ENCODE measurements around the gene PNPLA3. TPM values are rescaled to one million over a fixed set of nuclear protein-coding genes. Genes with fewer than 3 reads are reported as not detected.

The PNPLA3 gene
- total RNA-seq, 3 donors from 2014 or later (not counting 1 experiment from before 2014, with no cell fraction given), result 0.53 to 0.54 TPM; not detected in 1

DNA sequence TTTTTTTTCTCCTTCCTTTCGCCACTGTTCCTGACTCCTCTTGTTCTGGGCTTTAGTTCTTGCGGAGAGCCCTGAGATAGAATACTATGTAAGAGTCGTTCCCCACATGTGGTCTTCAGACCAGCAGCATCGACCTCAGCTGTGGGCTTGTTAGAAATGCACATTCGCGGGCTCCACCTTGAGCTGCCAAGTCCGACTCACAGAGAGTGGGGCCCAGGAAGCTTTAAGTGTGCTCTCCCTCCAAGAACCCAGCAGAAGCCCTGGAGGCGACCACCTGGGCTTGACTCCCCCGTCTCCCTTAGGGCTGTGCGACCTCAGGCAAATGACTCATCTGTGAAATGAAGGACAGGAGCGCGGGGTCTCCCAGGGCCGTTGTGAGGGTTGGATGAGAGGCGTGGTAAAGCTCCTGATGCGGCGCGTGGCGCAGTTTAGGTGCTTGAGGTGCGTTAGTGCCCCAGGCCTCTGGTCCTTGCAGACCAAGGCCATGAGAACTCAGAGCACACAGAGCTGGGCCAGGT is 50.5 kb downstream of the PNPLA3 start:
- DNase-seq (no peak), ATAC-seq (no peak)
- H3K27me3 Mint-ChIP-seq (ENCODE audit: low read depth in 2 of 2), result no peaks in the 10 kb centered on the region
- peaks cover 6 to 7% of the 10 kb centered on the region in 2 donors for H3K4me1 Mint-ChIP-seq
- Histone ChIP-seq H3K36me3 (ENCODE audit: control insufficient read depth, insufficient read depth, low read length) (peaks cover 73% of the 10 kb centered on the region), H3K27ac (ENCODE audit: low read length) (no peak overlapping the region), H3K27me3 (ENCODE audit: control insufficient read depth, insufficient read depth, low read length) (no peaks in the 10 kb centered on the region), H3K9me3 (ENCODE audit: control insufficient read depth, insufficient read depth, low read length) (no peaks in the 10 kb centered on the region), H3K4me1 (ENCODE audit: control insufficient read depth, insufficient read depth, low read length) (peaks cover 4% of the 10 kb centered on the region), H3K4me3 (ENCODE audit: low read length) (no peak overlapping the region)
- H3K4me3 Mint-ChIP-seq, result no peak overlapping the region
- 95% methylated on average over 19 of the region's 19 CpGs for WGBS (ENCODE audit: insufficient coverage)
- H3K36me3 Mint-ChIP-seq, result peaks cover 8% of the 10 kb centered on the region
- intact Hi-C loops (cut with micrococcal nuclease), result no loop called here
- TF ChIP-seq, protein P1, sequence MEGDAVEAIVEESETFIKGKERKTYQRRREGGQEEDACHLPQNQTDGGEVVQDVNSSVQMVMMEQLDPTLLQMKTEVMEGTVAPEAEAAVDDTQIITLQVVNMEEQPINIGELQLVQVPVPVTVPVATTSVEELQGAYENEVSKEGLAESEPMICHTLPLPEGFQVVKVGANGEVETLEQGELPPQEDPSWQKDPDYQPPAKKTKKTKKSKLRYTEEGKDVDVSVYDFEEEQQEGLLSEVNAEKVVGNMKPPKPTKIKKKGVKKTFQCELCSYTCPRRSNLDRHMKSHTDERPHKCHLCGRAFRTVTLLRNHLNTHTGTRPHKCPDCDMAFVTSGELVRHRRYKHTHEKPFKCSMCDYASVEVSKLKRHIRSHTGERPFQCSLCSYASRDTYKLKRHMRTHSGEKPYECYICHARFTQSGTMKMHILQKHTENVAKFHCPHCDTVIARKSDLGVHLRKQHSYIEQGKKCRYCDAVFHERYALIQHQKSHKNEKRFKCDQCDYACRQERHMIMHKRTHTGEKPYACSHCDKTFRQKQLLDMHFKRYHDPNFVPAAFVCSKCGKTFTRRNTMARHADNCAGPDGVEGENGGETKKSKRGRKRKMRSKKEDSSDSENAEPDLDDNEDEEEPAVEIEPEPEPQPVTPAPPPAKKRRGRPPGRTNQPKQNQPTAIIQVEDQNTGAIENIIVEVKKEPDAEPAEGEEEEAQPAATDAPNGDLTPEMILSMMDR (IDR thresholded peaks at IDR 0.05), result no peak
- H3K27ac Mint-ChIP-seq, result no peak overlapping the region
- no peaks in the 10 kb centered on the region for H3K9me3 Mint-ChIP-seq

DNA sequence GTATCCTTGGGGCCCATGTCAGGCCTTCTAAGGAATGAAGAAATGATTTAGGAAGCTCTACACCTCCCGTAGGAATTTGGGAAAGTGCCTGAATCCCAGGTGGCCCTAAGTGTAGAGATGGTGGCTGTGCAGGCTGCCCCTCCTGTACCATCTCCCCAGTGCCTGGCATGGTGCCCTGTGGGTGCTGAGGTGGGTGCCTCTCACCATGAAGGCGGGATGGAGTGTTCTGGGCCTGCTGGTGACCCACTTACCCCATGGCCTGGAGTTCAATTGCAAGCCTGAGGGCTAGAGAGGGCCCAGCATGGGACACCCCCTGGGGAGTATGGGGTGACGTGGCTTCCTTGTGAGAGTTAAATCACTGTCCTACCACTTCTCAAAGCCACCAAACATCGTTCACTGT is 51.4 kb downstream of the PNPLA3 start:
- H3K9me3 ChIP-seq (ENCODE audit: control insufficient read depth, insufficient read depth, low read length), result no peaks in the 10 kb centered on the region
- Mint-ChIP-seq H3K9me3 (no peaks in the 10 kb centered on the region), H3K27ac (no peak overlapping the region), H3K36me3 (peaks cover 8% of the 10 kb centered on the region), H3K4me1 (peaks cover 0 to 6% of the 10 kb centered on the region in 2 donors), H3K27me3 (ENCODE audit: low read depth in 2 of 2) (no peaks in the 10 kb centered on the region), H3K4me3 (no peak overlapping the region)
- TF ChIP-seq, protein P1 (IDR thresholded peaks at IDR 0.05), result no peak
- H3K27me3 ChIP-seq (ENCODE audit: control insufficient read depth, insufficient read depth, low read length), result no peaks in the 10 kb centered on the region
- H3K36me3 ChIP-seq (ENCODE audit: control insufficient read depth, insufficient read depth, low read length), result peaks cover 73% of the 10 kb centered on the region
- DNase-seq, result no peak
- 91% methylated on average over 3 of the region's 4 CpGs for WGBS (ENCODE audit: insufficient coverage)
- peaks cover 3% of the 10 kb centered on the region for H3K4me1 ChIP-seq (ENCODE audit: control insufficient read depth, insufficient read depth, low read length)
- H3K27ac ChIP-seq (ENCODE audit: low read length), result no peak overlapping the region
- no peak for ATAC-seq
- intact Hi-C loops (cut with micrococcal nuclease), result no loop called here
- H3K4me3 ChIP-seq (ENCODE audit: low read length), result no peak overlapping the region

DNA sequence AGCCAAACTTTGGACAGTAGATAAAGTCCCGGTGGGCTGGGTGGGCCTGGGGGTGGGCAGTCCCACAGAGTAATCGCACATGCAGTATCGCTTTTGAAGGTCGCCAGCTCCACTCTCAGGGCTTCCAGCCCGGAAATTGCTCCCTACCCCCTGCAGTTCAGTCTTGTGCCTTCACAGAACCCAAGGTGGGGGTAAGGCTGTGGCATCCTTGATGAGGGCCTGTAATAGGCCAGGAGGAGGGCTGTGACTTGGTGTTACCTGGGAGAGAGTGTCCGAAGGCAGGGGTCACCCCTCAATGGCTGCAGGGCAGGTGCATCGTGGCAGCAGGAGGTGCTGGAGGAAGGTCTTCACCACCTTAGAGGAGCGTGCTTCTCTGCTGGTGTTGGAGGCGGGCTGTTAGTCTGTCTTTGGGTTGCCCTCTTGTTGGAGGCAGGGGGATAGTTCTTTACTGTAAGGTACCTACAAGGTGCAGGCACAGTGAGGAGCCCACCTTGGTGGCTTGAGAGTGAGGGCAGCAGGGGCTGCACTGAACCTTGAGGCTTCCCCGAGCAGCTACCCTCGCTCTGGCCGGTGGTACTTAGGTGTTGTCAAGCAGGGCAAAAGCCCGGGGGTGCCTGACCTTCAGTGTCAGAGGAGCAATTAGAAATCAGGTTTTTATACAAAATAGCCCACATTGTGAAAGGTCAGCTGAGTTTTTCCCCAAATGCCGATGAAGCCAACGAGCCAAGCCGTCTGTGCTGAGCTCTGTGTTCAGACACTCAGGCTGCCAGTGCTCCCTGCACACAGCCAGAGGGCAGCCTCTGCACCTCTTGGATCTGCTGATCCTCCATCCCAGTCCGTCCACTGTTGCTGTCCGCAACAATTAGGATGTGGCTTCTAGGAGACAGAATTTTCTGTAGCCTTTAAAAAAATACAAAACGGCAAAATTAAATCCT is 53.5 kb downstream of the PNPLA3 start:
- Histone ChIP-seq H3K4me1 (ENCODE audit: control insufficient read depth, insufficient read depth, low read length) (no peaks in the 10 kb centered on the region), H3K27me3 (ENCODE audit: control insufficient read depth, insufficient read depth, low read length) (no peaks in the 10 kb centered on the region), H3K4me3 (ENCODE audit: low read length) (no peak overlapping the region), H3K27ac (ENCODE audit: low read length) (no peak overlapping the region), H3K36me3 (ENCODE audit: control insufficient read depth, insufficient read depth, low read length) (peaks cover 85% of the 10 kb centered on the region), H3K9me3 (ENCODE audit: control insufficient read depth, insufficient read depth, low read length) (no peaks in the 10 kb centered on the region)
- H3K27ac Mint-ChIP-seq, result no peak overlapping the region
- peaks cover 0 to 3% of the 10 kb centered on the region in 2 donors for H3K4me1 Mint-ChIP-seq
- no peak for DNase-seq
- TF ChIP-seq, protein P1 (IDR thresholded peaks at IDR 0.05), result no peak
- intact Hi-C loops (cut with micrococcal nuclease), result no loop called here
- no peaks in the 10 kb centered on the region for H3K27me3 Mint-ChIP-seq (ENCODE audit: low read depth in 2 of 2)
- WGBS (ENCODE audit: insufficient coverage), result 94% methylated on average over 19 of the region's 19 CpGs
- no peak overlapping the region for H3K4me3 Mint-ChIP-seq
- peaks cover 8% of the 10 kb centered on the region for H3K36me3 Mint-ChIP-seq
- H3K9me3 Mint-ChIP-seq, result no peaks in the 10 kb centered on the region
- ATAC-seq, result no peak

All from natural killer cell (primary cell).